BJ (cell line): Measurements from ENCODE around the gene CDKN2B. TPM values are rescaled to one million over a fixed set of nuclear protein-coding genes. Genes with fewer than 3 reads are reported as not detected.

Experiments used
- CTCF ChIA-PET: fragments of 350-600 bp; formaldehyde crosslinking; extraction: SDS; loops from one replicate; lab custom pipeline; 2021; ENCODE audit warnings: antibody characterized with exemption, inconsistent platforms; lab: Yijun Ruan, JAX
- POLR2A ChIA-PET: fragments of 300-600 bp; sonication (Branson Sonifier 250); formaldehyde crosslinking; extraction: SDS; loops from one replicate; lab custom pipeline; 2021; ENCODE audit warnings: antibody characterized with exemption; lab: Charles Lee
- DNase-seq: peaks from one replicate; pipeline ENCODE4 v3.0.0-alpha.2; 2011; ENCODE audit warnings: low read depth
- H3K27me3 ChIP-seq: 2 replicates; pipeline ENCODE4 v1.6.0; 2011; ENCODE audit warnings: low read length; ENCODE audit not compliant: control insufficient read depth, insufficient read depth
- H3K36me3 ChIP-seq: 2 replicates; pipeline ENCODE4 v1.5.1; 2011; ENCODE audit warnings: low read length; ENCODE audit not compliant: control insufficient read depth, insufficient read depth
- H3K4me3 ChIP-seq: 2 replicates; pipeline ENCODE4 v1.5.1; 2011; ENCODE audit warnings: low read depth, mild to moderate bottlenecking, control low read depth, low read length
- CTCF ChIP-seq: IDR thresholded peaks from 2 replicates; pipeline ENCODE4 v1.5.1; 2011; ENCODE audit warnings: low read depth, mild to moderate bottlenecking, control low read depth, inconsistent platforms, low read length, moderate library complexity; ENCODE audit not compliant: insufficient read depth
- polyA plus RNA-seq: library from polyadenylated mRNA; depleted of rRNA; stranded (reverse); fragments of >200 nt; gene quantifications from 2 replicates; pipeline ENCODE4 v1.2.3, GENCODE V29; 2011

The CDKN2B gene
- polyA plus RNA-seq, 1 experiment: 5.2 TPM

GRCh38 chr9:21988056-21988990 lies 20.8 kb downstream of the CDKN2B start:
- Histone ChIP-seq H3K36me3 (no peaks in the 10 kb centered on the region), H3K4me3 (peak overlapping the region; percentile 5; the same call in 1 of the 2 replicates), H3K27me3 (no peaks in the 10 kb centered on the region)
- ChIA-PET POLR2A (no interaction called here), CTCF (no interaction called here)
- no peak for DNase-seq
- TF ChIP-seq CTCF: no peak

- H3K4me3 ChIP-seq: no peak overlapping the region
- POLR2A ChIA-PET: interaction anchor here (0.5 to 1.2 kb wide), 2 partner anchors 23 to 173 kb away, joined by 3 to 6 read pairs; partner anchors contain the start of gene CDKN2B
- no peak for TF ChIP-seq CTCF
- DNase-seq: no peak
- no peaks in the 10 kb centered on the region for H3K36me3 ChIP-seq
- H3K27me3 ChIP-seq: no peaks in the 10 kb centered on the region
- CTCF ChIA-PET: interaction anchor here (0.7 to 1.5 kb wide), 6 partner anchors 21 to 253 kb away, joined by 3 to 6 read pairs (median 4); partner anchors contain the start of gene CDKN2B
These were observed 23.0 kb downstream of the CDKN2B start for GRCh38 chr9:21985964-21986667.

- no peaks in the 10 kb centered on the region for H3K36me3 ChIP-seq
- POLR2A ChIA-PET: interaction anchor here (0.6 kb wide), 1 partner anchor 180 kb away, joined by 3 read pairs; no protein-coding TSS in a partner anchor
- H3K4me3 ChIP-seq: no peak overlapping the region
- TF ChIP-seq CTCF: no peak
- CTCF ChIA-PET: interaction anchor here (1.9 kb wide), 1 partner anchor 25 kb away, joined by 9 read pairs; the partner anchor contains the start of gene CDKN2B
- H3K27me3 ChIP-seq: peaks cover 3% of the 10 kb centered on the region
- DNase-seq: no peak
These were observed 25.0 kb downstream of the CDKN2B start for GRCh38 chr9:21984101-21984500.

- Histone ChIP-seq H3K4me3 (no peak overlapping the region), H3K36me3 (no peaks in the 10 kb centered on the region), H3K27me3 (peaks cover 4% of the 10 kb centered on the region)
- ChIA-PET CTCF (interaction anchor here (1.1 to 1.9 kb wide), 3 partner anchors 12 to 25 kb away, joined by 3 to 9 read pairs (median 3); partner anchors contain the start of gene CDKN2B), POLR2A (interaction anchor here (0.6 kb wide), 1 partner anchor 179 kb away, joined by 3 read pairs; no protein-coding TSS in a partner anchor)
- TF ChIP-seq CTCF: no peak
- no peak for DNase-seq
These were observed 25.6 kb downstream of the CDKN2B start for GRCh38 chr9:21983561-21983935.
